Measurements from ENCODE around the gene TFCP2L1.

The TFCP2L1 gene

GRCh38 chr2:121194626-121195025 is 90.4 kb downstream of the TFCP2L1 start:
- no peak overlapping the region for H3K4me3 ChIP-seq (replicated peaks in 1 of 2; ENCODE audit: low read depth in 2 of 2, low read length in 2 of 2)
- TF ChIP-seq CTCF (IDR thresholded peaks at IDR 0.05; ENCODE audit: low read depth, low read length), result no peak
- DNase-seq (ENCODE audit: low read depth in 2 of 2), result no peak

- no peak for DNase-seq (ENCODE audit: low read depth in 2 of 2)
- no peak for TF ChIP-seq CTCF (IDR thresholded peaks at IDR 0.05; ENCODE audit: low read depth, low read length)
- no peak overlapping the region for H3K4me3 ChIP-seq (replicated peaks in 1 of 2; ENCODE audit: low read depth in 2 of 2, low read length in 2 of 2)
These were observed 91.8 kb downstream of the TFCP2L1 start for GRCh38 chr2:121193185-121193584.

GRCh38 chr2:121192576-121192975 is 92.4 kb downstream of the TFCP2L1 start:
- no peak for DNase-seq (ENCODE audit: low read depth in 2 of 2)
- no peak overlapping the region for H3K4me3 ChIP-seq (replicated peaks in 1 of 2; ENCODE audit: low read depth in 2 of 2, low read length in 2 of 2)
- no peak for TF ChIP-seq CTCF (IDR thresholded peaks at IDR 0.05; ENCODE audit: low read depth, low read length)

- H3K4me3 ChIP-seq (replicated peaks in 1 of 2; ENCODE audit: low read depth in 2 of 2, low read length in 2 of 2), result no peak overlapping the region
- no peak for DNase-seq (ENCODE audit: low read depth in 2 of 2)
- TF ChIP-seq CTCF (IDR thresholded peaks at IDR 0.05; ENCODE audit: low read depth, low read length), result no peak
These were observed 93.5 kb downstream of the TFCP2L1 start for GRCh38 chr2:121191191-121192170.

GRCh38 chr2:121189661-121190381 is 95.2 kb downstream of the TFCP2L1 start:
- no peak for TF ChIP-seq CTCF (IDR thresholded peaks at IDR 0.05; ENCODE audit: low read depth, low read length)
- no peak for DNase-seq (ENCODE audit: low read depth in 2 of 2)

GRCh38 chr2:121189011-121189410 is 96.0 kb downstream of the TFCP2L1 start:
- TF ChIP-seq CTCF (IDR thresholded peaks at IDR 0.05; ENCODE audit: low read depth, low read length), result no peak
- no peak overlapping the region for H3K4me3 ChIP-seq (replicated peaks in 1 of 2; ENCODE audit: low read depth in 2 of 2, low read length in 2 of 2)
- DNase-seq (ENCODE audit: low read depth in 2 of 2), result peak; percentile 32 to 37

More at GRCh38 chr2:121189661-121190381, 95.2 kb downstream of the TFCP2L1 start:
- H3K4me3 ChIP-seq (replicated peaks in 1 of 2; ENCODE audit: low read depth in 2 of 2, low read length in 2 of 2), result no peak overlapping the region
